Measurements from ENCODE around the gene PSEN2.
A peak's percentile ranks its signal among the peaks of the same experiment; 100 is the strongest.

PSEN2 gene

GRCh38 chr1:226870401-226871279 lies at the start of gene PSEN2:
PSEN2 (plus strand) TSS chr1:226870616; CDS start chr1:226881908, 11,292 bp downstream.
- H3K4me3 ChIP-seq = peak within 1 kb of the TSS; percentile 83
- H3K36me3 ChIP-seq = no peaks in the 10 kb centered on the region
- peak within 1 kb of the TSS; percentile 70 for H3K9ac ChIP-seq
- peak within 1 kb of the TSS; percentile 59 for H3K27ac ChIP-seq
- H3K4me2 ChIP-seq = peak within 1 kb of the TSS; percentile 99
- peaks cover 38% of the 10 kb centered on the region for H3K27me3 ChIP-seq
- peaks cover 40% of the 10 kb centered on the region for H3K4me1 ChIP-seq
- H4K20me1 ChIP-seq = no peaks in the 10 kb centered on the region
- no peak for TF ChIP-seq Cebpa-rat (IDR thresholded peaks at IDR 0.05)
- H3K9me3 ChIP-seq = no peaks in the 10 kb centered on the region; the same call in 1 of the 2 replicates

- Histone ChIP-seq H3K27ac (peak overlapping the region; percentile 19; the same call in 1 of the 2 replicates), H3K9me3 (no peaks in the 10 kb centered on the region), H3K36me3 (no peaks in the 10 kb centered on the region), H3K4me2 (peak overlapping the region; percentile 70), H4K20me1 (no peaks in the 10 kb centered on the region), H3K27me3 (no peaks in the 10 kb centered on the region), H3K4me1 (peaks cover 41% of the 10 kb centered on the region), H3K4me3 (no peak overlapping the region), H3K9ac (no peak overlapping the region)
- no peak for TF ChIP-seq Cebpa-rat (IDR thresholded peaks at IDR 0.05)
Observed at GRCh38 chr1:226820941-226821718, 49.3 kb upstream of the PSEN2 start.

DNA sequence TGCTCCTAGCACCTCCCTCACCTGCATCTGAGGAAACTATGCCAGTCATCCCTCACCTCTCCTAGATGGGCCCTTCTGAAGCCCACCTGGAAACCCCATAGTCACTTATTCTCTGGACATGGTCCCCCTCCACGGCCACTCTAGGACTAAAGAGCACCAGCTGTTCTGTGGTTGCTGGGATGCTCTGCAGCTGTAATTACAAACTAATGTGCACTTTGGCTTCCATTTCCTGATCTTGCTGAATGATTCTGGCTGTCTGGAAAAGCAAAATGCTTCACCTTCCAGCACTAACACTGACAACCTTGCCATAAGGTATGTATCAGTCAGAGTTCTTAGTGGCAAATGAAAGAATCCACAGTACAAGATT lies 48.7 kb upstream of the PSEN2 start:
- peak overlapping the region; percentile 70 for H3K4me2 ChIP-seq
- no peak for TF ChIP-seq Cebpa-rat (IDR thresholded peaks at IDR 0.05)
- H3K9ac ChIP-seq = no peak overlapping the region
- no peaks in the 10 kb centered on the region for H3K9me3 ChIP-seq
- no peak overlapping the region for H3K4me3 ChIP-seq
- no peaks in the 10 kb centered on the region for H4K20me1 ChIP-seq
- H3K27ac ChIP-seq = peak overlapping the region; percentile 19; the same call in 1 of the 2 replicates
- no peaks in the 10 kb centered on the region for H3K36me3 ChIP-seq
- no peaks in the 10 kb centered on the region for H3K27me3 ChIP-seq
- H3K4me1 ChIP-seq = peaks cover 41% of the 10 kb centered on the region

DNA sequence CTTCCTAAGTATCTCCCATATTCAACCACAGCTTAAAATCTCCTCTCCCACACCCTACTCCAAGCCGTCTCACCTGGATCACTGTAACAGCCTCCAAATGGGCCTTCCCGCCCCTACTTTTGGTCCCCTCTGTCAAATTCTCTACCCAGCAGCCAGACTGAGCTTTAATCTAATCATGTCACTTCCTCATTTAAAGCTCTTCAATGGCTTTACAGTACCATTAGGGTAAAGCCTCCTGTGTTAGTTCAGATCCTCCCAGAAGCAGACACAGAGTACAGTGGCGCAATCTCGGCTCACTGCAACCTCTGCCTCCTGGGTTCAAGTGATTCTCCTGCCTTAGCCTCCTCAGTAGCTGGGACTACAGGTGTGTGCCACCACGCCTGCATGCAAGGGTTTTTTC lies 46.8 kb upstream of the PSEN2 start:
- H3K27me3 ChIP-seq = no peaks in the 10 kb centered on the region
- H3K9me3 ChIP-seq = no peaks in the 10 kb centered on the region
- H3K4me3 ChIP-seq = no peak overlapping the region
- H3K4me1 ChIP-seq = peaks cover 58% of the 10 kb centered on the region
- H3K4me2 ChIP-seq = no peak overlapping the region
- H3K27ac ChIP-seq = no peak overlapping the region
- TF ChIP-seq Cebpa-rat (IDR thresholded peaks at IDR 0.05) = no peak
- H3K9ac ChIP-seq = no peak overlapping the region
- no peaks in the 10 kb centered on the region for H3K36me3 ChIP-seq
- no peaks in the 10 kb centered on the region for H4K20me1 ChIP-seq

- no peak overlapping the region for H3K27ac ChIP-seq
- H3K36me3 ChIP-seq = no peaks in the 10 kb centered on the region
- H3K9ac ChIP-seq = no peak overlapping the region
- no peaks in the 10 kb centered on the region for H3K9me3 ChIP-seq
- TF ChIP-seq Cebpa-rat (IDR thresholded peaks at IDR 0.05) = no peak
- H3K4me1 ChIP-seq = peaks cover 58% of the 10 kb centered on the region
- no peak overlapping the region for H3K4me2 ChIP-seq
- no peak overlapping the region for H3K4me3 ChIP-seq
- H3K27me3 ChIP-seq = no peaks in the 10 kb centered on the region
- H4K20me1 ChIP-seq = no peaks in the 10 kb centered on the region
Observed at GRCh38 chr1:226825037-226825745, 45.2 kb upstream of the PSEN2 start.

DNA sequence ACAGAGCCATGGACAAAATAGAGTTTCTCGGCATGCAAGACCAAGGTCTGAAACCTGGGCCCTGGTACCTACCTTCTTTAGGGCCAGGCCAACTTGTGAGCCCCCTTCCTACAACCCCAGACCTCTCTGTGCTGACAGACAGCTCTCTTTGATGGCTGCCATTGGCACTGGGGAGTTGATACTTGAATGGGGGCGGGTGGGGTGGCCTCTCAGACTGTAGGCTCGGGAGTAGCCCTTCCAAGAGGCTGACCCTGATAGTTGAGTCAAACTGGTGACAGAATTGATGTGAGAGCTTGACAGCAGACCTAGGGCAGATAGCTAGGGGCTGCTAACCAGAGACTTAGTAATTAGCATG lies 44.7 kb upstream of the PSEN2 start:
- Histone ChIP-seq H3K4me3 (no peak overlapping the region), H3K27ac (no peak overlapping the region), H4K20me1 (no peaks in the 10 kb centered on the region), H3K4me2 (no peak overlapping the region), H3K9ac (no peak overlapping the region), H3K36me3 (no peaks in the 10 kb centered on the region), H3K4me1 (peaks cover 58% of the 10 kb centered on the region), H3K27me3 (no peaks in the 10 kb centered on the region), H3K9me3 (no peaks in the 10 kb centered on the region)
- TF ChIP-seq Cebpa-rat (IDR thresholded peaks at IDR 0.05) = no peak

DNA sequence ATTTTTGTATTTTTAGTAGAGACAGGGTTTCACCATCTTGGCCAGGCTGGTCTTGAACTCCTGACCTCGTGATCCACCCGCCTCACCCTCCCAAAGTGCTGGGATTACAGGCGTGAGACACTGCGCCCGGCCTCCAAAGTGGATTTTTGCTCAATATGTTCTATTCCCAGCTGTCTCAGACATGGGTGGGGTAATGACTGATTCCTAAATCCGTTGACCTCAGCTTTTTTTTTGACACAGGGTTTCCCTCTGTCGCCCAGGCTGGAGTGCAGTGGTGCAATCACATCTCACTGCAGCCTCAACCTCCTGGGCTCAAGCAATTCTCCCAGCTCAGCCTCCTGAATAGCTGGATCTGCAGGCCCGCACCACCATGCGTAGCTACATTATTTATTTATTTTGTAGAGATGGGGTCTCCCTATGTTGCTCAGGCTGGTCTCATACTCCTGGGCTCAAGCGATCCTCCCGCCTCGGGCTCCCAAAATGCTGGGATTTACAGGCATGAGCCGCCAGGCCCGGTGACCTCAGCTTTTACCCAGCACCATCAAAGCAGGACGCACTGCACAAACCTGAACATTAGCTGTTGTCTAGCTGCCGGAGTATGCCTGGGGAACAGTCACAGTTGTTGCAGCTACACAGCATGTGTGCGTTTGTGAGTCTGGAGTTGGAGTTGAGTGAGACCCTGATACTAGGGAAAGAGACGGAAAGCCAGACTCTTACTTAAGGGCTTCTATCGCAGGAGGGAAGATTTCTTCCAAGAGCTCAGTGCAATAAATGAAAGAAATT lies 43.7 kb upstream of the PSEN2 start:
- no peak for TF ChIP-seq Cebpa-rat (IDR thresholded peaks at IDR 0.05)
- no peaks in the 10 kb centered on the region for H3K9me3 ChIP-seq
- peaks cover 58% of the 10 kb centered on the region for H3K4me1 ChIP-seq
- H3K4me2 ChIP-seq = peak overlapping the region; percentile 70; the same call in 1 of the 2 replicates
- H3K27ac ChIP-seq = no peak overlapping the region
- H3K4me3 ChIP-seq = no peak overlapping the region
- H3K36me3 ChIP-seq = no peaks in the 10 kb centered on the region
- no peaks in the 10 kb centered on the region for H3K27me3 ChIP-seq
- no peak overlapping the region; the same call in 1 of the 2 replicates for H3K9ac ChIP-seq
- no peaks in the 10 kb centered on the region for H4K20me1 ChIP-seq

DNA sequence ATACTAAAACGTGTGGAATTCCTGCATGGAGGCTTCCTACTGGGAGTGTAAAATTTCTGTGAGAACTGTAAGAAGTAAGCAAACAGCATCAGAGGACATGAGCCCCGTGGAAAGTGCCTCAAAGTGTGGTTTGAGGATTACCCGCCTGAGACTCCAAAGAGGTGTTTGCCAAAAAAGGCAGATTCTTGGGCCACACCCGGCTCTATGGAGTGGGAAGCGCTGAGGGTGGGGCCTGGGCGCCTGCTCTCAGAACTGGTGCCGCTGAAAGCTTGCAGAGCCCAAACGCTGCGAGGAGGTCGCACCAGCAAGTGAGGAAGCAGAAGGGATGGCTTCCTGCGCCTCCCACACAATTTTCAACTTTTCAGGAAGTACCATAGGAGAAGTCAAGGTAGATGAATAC lies 43.0 kb upstream of the PSEN2 start:
- Histone ChIP-seq H3K9ac (peak overlapping the region; percentile 66), H3K4me2 (peak overlapping the region; percentile 70), H3K27me3 (no peaks in the 10 kb centered on the region), H3K9me3 (0 out of 2 replicates have a peak, but pooled peaks cover 4% of the 10 kb centered on the region), H3K4me3 (peak overlapping the region; percentile 36; the same call in 1 of the 2 replicates), H3K27ac (peak overlapping the region; percentile 80), H4K20me1 (no peaks in the 10 kb centered on the region), H3K36me3 (no peaks in the 10 kb centered on the region), H3K4me1 (peaks cover 56% of the 10 kb centered on the region)
- TF ChIP-seq Cebpa-rat (IDR thresholded peaks at IDR 0.05) = no peak

GRCh38 chr1:226827968-226828513 lies 42.4 kb upstream of the PSEN2 start:
- peaks cover 9% of the 10 kb centered on the region for H3K9me3 ChIP-seq
- no peaks in the 10 kb centered on the region for H3K27me3 ChIP-seq
- peak overlapping the region; percentile 80 for H3K27ac ChIP-seq
- TF ChIP-seq Cebpa-rat (IDR thresholded peaks at IDR 0.05) = no peak
- peaks cover 56% of the 10 kb centered on the region for H3K4me1 ChIP-seq
- no peaks in the 10 kb centered on the region for H3K36me3 ChIP-seq
- H3K9ac ChIP-seq = peak overlapping the region; percentile 66
- H3K4me2 ChIP-seq = peak overlapping the region; percentile 70
- H4K20me1 ChIP-seq = no peaks in the 10 kb centered on the region
- peak overlapping the region; percentile 36; the same call in 1 of the 2 replicates for H3K4me3 ChIP-seq
